ENCODE data around the gene P3H2.
"Not testable (repeated sequence)": the region's sequence is repeated elsewhere in the genome, so short reads cannot be mapped to it uniquely, and the experiment has no call there.

Gene P3H2

GRCh38 chr3:190083635-190084034, 37.1 kb downstream of the P3H2 start:
- DNase-seq = no peak

- DNase-seq = no peak
Observed at GRCh38 chr3:190081389-190081788, 39.3 kb downstream of the P3H2 start.

GRCh38 chr3:190079173-190079572, 41.5 kb downstream of the P3H2 start:
- DNase-seq = not testable (repeated sequence)

GRCh38 chr3:190077395-190078045, 43.2 kb downstream of the P3H2 start:
- no peak for DNase-seq

- DNase-seq = no peak
Observed at GRCh38 chr3:190076601-190077394, 43.9 kb downstream of the P3H2 start.

GRCh38 chr3:190076136-190076535, 44.6 kb downstream of the P3H2 start:
- no peak for DNase-seq

GRCh38 chr3:190074817-190075216, 45.9 kb downstream of the P3H2 start:
- no peak for DNase-seq

GRCh38 chr3:190073264-190074008, 47.3 kb downstream of the P3H2 start:
- peak; percentile 7 for DNase-seq

GRCh38 chr3:190072856-190073255, 47.8 kb downstream of the P3H2 start:
- no peak for DNase-seq

- DNase-seq = not testable (repeated sequence)
Observed at GRCh38 chr3:190071921-190072320, 48.8 kb downstream of the P3H2 start.

- no peak for DNase-seq
Observed at GRCh38 chr3:190070622-190071347, 49.9 kb downstream of the P3H2 start.

GRCh38 chr3:190065204-190065603, 55.5 kb downstream of the P3H2 start:
- no peak for DNase-seq

- DNase-seq = no peak
Observed at GRCh38 chr3:190064659-190065058, 56.0 kb downstream of the P3H2 start.

GRCh38 chr3:190064112-190064511, 56.6 kb downstream of the P3H2 start:
- DNase-seq = no peak

GRCh38 chr3:190063490-190063889, 57.2 kb downstream of the P3H2 start:
- DNase-seq = no peak

- no peak for DNase-seq
Observed at GRCh38 chr3:190060192-190060775, 60.4 kb downstream of the P3H2 start.

- DNase-seq = no peak
Observed at GRCh38 chr3:190059242-190059590, 61.5 kb downstream of the P3H2 start.

- no peak for DNase-seq
Observed at GRCh38 chr3:190058521-190059241, 62.0 kb downstream of the P3H2 start.

- no peak for DNase-seq
Observed at GRCh38 chr3:190056742-190057141, 64.0 kb downstream of the P3H2 start.

- no peak for DNase-seq
Observed at GRCh38 chr3:190055773-190056172, 64.9 kb downstream of the P3H2 start.

GRCh38 chr3:190053919-190054672, 66.6 kb downstream of the P3H2 start:
- DNase-seq = no peak
